Loucy (cell line): ENCODE results near the gene KCNJ15.
"Not testable (repeated sequence)": the region's sequence is repeated elsewhere in the genome, so short reads cannot be mapped to it uniquely, and the experiment has no call there.

Source experiments
- H2AFZ ChIP-seq: fragments of 200-600 bp; sonication (generic); 2 replicates; pipeline ENCODE4 v1.6.0; 2016; ENCODE audit warnings: antibody characterized with exemption, mild to moderate bottlenecking, low read length, moderate library complexity
- H3F3A ChIP-seq: fragments of 200-600 bp; 2 replicates; pipeline ENCODE4 v1.6.0; 2016; ENCODE audit warnings: antibody characterized with exemption, low read depth, mild to moderate bottlenecking
- H3K27me3 ChIP-seq: fragments of 200-600 bp; sonication (generic); 2 replicates; pipeline ENCODE4 v1.6.1; 2014; ENCODE audit warnings: low read length, mild to moderate bottlenecking; ENCODE audit not compliant: insufficient read depth, poor library complexity, severe bottlenecking
- H3K36me3 ChIP-seq: fragments of 200-600 bp; sonication (generic); 2 replicates; pipeline ENCODE4 v1.6.1; 2016; ENCODE audit warnings: low read length; ENCODE audit not compliant: insufficient read depth
- H3K4me1 ChIP-seq: fragments of 200-600 bp; sonication (generic); 2 replicates; pipeline ENCODE4 v1.5.1; 2014; ENCODE audit warnings: low read length, mild to moderate bottlenecking; ENCODE audit not compliant: insufficient read depth, poor library complexity, severe bottlenecking
- H3K4me2 ChIP-seq: fragments of 200-600 bp; sonication (generic); 2 replicates; pipeline ENCODE4 v1.6.0; 2014; ENCODE audit warnings: antibody characterized with exemption, low read length, low read depth, mild to moderate bottlenecking; ENCODE audit not compliant: poor library complexity, severe bottlenecking
- H3K4me3 ChIP-seq: fragments of 200-600 bp; sonication (generic); 2 replicates; pipeline ENCODE4 v1.5.1; 2014; ENCODE audit warnings: low read length, mild to moderate bottlenecking, mixed read lengths; ENCODE audit not compliant: poor library complexity, severe bottlenecking
- H3K79me2 ChIP-seq: fragments of 200-600 bp; sonication (generic); 2 replicates; pipeline ENCODE4 v1.6.1; 2014; ENCODE audit warnings: low read length; ENCODE audit not compliant: insufficient read depth
- H3K9ac ChIP-seq: fragments of 200-600 bp; sonication (generic); 2 replicates; pipeline ENCODE4 v1.6.0; 2014; ENCODE audit warnings: mild to moderate bottlenecking, low read depth, low read length, moderate library complexity; ENCODE audit not compliant: poor library complexity, severe bottlenecking
- H3K9me2 ChIP-seq: fragments of 200-600 bp; sonication (generic); replicated peaks from 2 replicates; pipeline ENCODE4 v1.6.1; 2016; ENCODE audit warnings: low read depth, low read length, mixed read lengths
- H3K9me3 ChIP-seq: fragments of 200-600 bp; sonication (generic); 2 replicates; pipeline ENCODE4 v1.6.1; 2014; ENCODE audit warnings: mild to moderate bottlenecking, antibody characterized with exemption, low read length, low read depth; ENCODE audit not compliant: insufficient read depth
- H4K20me1 ChIP-seq: fragments of 200-600 bp; sonication (generic); 2 replicates; pipeline ENCODE4 v1.6.0; 2014; ENCODE audit warnings: antibody characterized with exemption, low read length, mild to moderate bottlenecking; ENCODE audit not compliant: insufficient read depth, poor library complexity, severe bottlenecking
- EZH2phosphoT487 ChIP-seq: fragments of 200-600 bp; IDR thresholded peaks from 2 replicates; pipeline ENCODE4 v1.6.1; 2018; ENCODE audit warnings: antibody characterized with exemption, mild to moderate bottlenecking, moderate library complexity, borderline replicate concordance
- TF ChIP-seq, protein P1 (sequence below): fragments of 200-600 bp; sonication (generic); conservative IDR thresholded peaks from 2 replicates; pipeline ENCODE4 v1.5.1; 2014; ENCODE audit warnings: mild to moderate bottlenecking, antibody characterized with exemption, low read length

The KCNJ15 gene

GRCh38 chr21:38246511-38246910 is 10.3 kb upstream of the KCNJ15 start:
- Histone ChIP-seq H3K9ac (no peak overlapping the region), H3F3A (no peaks in the 10 kb centered on the region), H3K36me3 (no peaks in the 10 kb centered on the region), H3K27me3 (no peaks in the 10 kb centered on the region), H3K9me3 (no peaks in the 10 kb centered on the region), H3K4me1 (peaks cover 9% of the 10 kb centered on the region), H3K9me2 (no peaks in the 10 kb centered on the region), H4K20me1 (no peaks in the 10 kb centered on the region), H3K79me2 (no peaks in the 10 kb centered on the region), H3K4me2 (no peak overlapping the region), H3K4me3 (no peak overlapping the region), H2AFZ (no peak overlapping the region)
- TF ChIP-seq EZH2phosphoT487, result no peak
- TF ChIP-seq, protein P1, sequence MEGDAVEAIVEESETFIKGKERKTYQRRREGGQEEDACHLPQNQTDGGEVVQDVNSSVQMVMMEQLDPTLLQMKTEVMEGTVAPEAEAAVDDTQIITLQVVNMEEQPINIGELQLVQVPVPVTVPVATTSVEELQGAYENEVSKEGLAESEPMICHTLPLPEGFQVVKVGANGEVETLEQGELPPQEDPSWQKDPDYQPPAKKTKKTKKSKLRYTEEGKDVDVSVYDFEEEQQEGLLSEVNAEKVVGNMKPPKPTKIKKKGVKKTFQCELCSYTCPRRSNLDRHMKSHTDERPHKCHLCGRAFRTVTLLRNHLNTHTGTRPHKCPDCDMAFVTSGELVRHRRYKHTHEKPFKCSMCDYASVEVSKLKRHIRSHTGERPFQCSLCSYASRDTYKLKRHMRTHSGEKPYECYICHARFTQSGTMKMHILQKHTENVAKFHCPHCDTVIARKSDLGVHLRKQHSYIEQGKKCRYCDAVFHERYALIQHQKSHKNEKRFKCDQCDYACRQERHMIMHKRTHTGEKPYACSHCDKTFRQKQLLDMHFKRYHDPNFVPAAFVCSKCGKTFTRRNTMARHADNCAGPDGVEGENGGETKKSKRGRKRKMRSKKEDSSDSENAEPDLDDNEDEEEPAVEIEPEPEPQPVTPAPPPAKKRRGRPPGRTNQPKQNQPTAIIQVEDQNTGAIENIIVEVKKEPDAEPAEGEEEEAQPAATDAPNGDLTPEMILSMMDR, result no peak

DNA sequence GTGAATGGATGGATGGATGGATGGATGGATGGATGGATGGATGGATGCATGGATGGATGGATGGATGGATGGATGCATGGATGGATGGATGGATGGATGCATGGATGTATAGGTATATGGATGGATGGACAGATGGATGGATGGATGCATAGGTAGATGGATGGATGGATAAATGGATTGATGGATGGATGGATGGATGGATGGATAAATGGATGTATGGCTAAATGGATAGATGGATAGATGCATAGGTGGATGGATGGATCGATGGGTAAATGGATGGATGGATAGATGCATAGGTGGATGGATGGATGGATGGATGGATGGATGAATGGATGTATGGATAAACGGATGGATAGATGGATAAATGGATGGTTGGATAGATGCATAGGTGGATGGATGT is 9.7 kb upstream of the KCNJ15 start:
- not testable (repeated sequence) for H3K9me2 ChIP-seq, H3K79me2 ChIP-seq, H3K27me3 ChIP-seq, H2AFZ ChIP-seq, H3K4me2 ChIP-seq, H3K9ac ChIP-seq, H3F3A ChIP-seq, H4K20me1 ChIP-seq, H3K9me3 ChIP-seq, H3K4me3 ChIP-seq, H3K4me1 ChIP-seq, H3K36me3 ChIP-seq

- Histone ChIP-seq H3K4me2 (no peak overlapping the region), H2AFZ (no peak overlapping the region), H3K9me2 (no peaks in the 10 kb centered on the region), H3K27me3 (no peaks in the 10 kb centered on the region), H3K9me3 (no peaks in the 10 kb centered on the region), H3K36me3 (no peaks in the 10 kb centered on the region), H3K79me2 (no peaks in the 10 kb centered on the region), H4K20me1 (no peaks in the 10 kb centered on the region), H3K4me1 (peaks cover 9% of the 10 kb centered on the region), H3F3A (no peaks in the 10 kb centered on the region), H3K4me3 (no peak overlapping the region), H3K9ac (no peak overlapping the region)
- TF ChIP-seq EZH2phosphoT487, result no peak
- TF ChIP-seq, protein P1, result no peak
Measured at GRCh38 chr21:38247738-38248510, 8.9 kb upstream of the KCNJ15 start.

GRCh38 chr21:38249256-38249655 is 7.5 kb upstream of the KCNJ15 start:
- peaks cover 9% of the 10 kb centered on the region for H3K4me1 ChIP-seq
- H3K9me3 ChIP-seq, result no peaks in the 10 kb centered on the region
- H3K9ac ChIP-seq, result no peak overlapping the region
- no peaks in the 10 kb centered on the region for H3K27me3 ChIP-seq
- H3K36me3 ChIP-seq, result no peaks in the 10 kb centered on the region
- H2AFZ ChIP-seq, result no peak overlapping the region
- no peaks in the 10 kb centered on the region for H3K79me2 ChIP-seq
- no peaks in the 10 kb centered on the region for H4K20me1 ChIP-seq
- TF ChIP-seq, protein P1, result no peak
- TF ChIP-seq EZH2phosphoT487, result no peak
- H3K9me2 ChIP-seq, result no peaks in the 10 kb centered on the region
- no peak overlapping the region for H3K4me2 ChIP-seq
- no peak overlapping the region for H3K4me3 ChIP-seq
- H3F3A ChIP-seq, result no peaks in the 10 kb centered on the region
